CMK (cell line): Measurements from ENCODE around the gene LMO3.

Experiments used
- DNase-seq: peaks from one replicate; pipeline ENCODE4 v3.0.0-alpha.2; 2010; ENCODE audit warnings: low read depth

LMO3 gene

DNA sequence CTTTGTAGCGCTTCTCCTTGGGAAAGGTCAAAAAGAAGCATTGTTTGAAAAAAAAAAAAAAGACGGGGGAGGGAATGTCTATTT is at the start of gene LMO3:
LMO3 (minus strand) TSS at position 46 of the 84 bp plus-strand sequence. CDS start 5,302 bp downstream, outside the sequence.
- no peak for DNase-seq

GRCh38 chr12:16636435-16637055 is 30.6 kb upstream of the LMO3 start:
- no peak for DNase-seq

DNA sequence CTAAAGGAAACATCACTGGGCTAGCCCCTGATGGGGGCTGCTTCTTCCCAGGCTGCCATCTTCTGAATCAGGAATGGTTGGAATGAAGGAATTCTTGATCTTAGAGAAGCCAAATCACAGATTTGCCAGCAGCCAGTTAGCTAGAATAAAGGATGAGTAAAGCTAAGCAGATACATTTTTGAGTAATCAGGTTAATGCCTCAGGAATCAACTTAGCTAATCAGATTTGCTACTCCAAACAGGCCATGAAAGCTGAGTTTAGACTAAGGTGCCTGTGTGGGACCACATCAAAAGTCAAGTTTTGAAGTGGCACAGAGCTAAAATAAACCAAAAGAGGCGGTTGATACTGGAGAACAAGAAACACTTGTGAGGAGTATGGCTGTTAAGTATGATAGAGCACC is 28.8 kb upstream of the LMO3 start:
- DNase-seq, result no peak

- DNase-seq, result no peak
Measured at GRCh38 chr12:16626991-16627390, 21.0 kb upstream of the LMO3 start.

DNA sequence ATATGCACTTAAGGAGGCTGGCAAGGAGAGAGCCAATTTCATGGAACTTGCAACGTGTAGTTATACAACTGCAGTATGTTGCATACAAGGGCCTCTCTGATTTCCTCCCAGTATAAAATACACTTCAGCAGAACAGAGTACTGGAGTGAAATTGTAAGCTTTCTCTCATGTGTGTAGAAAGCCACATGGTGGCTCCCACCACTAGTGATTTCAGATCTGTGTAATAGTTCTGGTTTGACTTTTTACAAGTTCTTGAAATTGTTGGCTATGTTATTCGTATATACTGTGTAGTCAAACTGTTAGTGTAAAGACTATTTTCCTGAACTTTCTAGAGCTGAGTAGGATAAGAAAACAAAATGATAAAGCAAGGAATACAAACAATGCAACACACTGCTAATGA is 16.4 kb upstream of the LMO3 start:
- no peak for DNase-seq

- no peak for DNase-seq
Measured at GRCh38 chr12:16619537-16619936, 13.6 kb upstream of the LMO3 start.

DNA sequence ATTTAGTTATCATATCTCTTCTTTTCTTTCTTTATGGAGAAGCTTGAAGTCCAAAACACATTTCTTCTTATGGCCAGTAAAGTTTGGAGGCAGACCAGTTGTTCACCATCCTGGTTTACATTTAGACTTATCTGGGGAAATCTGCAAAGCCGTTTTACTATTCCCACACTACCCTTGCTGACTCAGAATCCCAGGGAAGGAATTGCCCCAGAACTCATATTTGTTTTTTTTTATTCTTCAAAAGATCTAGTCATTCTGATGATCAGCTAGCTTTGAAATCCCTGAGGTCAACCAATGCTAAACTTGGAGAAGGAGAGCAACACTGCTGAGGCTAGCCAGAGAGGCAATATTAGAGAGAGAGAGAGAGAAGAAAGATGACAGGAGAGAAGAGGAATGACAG is 12.3 kb upstream of the LMO3 start:
- DNase-seq, result no peak

DNA sequence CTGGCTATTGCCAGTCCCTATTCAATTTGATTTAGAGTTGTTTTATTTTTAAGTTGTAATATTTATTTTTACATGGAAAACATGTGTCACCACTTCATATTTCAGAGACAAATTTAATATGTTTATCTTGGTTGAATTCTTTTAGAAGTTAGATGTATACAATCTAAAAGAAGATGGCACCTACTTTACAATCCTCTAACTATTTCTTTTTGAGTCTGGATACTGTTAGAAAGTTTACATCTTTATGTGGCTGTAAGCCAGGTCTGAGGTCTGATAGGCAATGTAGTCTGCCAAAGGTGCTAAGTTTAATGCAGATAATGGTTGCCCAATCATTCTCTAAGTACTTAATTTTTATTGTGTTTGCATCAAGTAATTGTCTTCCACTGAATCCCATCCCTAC is 7.2 kb upstream of the LMO3 start:
- no peak for DNase-seq

- DNase-seq, result no peak
Measured at GRCh38 chr12:16612647-16613046, 6.7 kb upstream of the LMO3 start.

- DNase-seq, result no peak
Measured at GRCh38 chr12:16611146-16611545, 5.2 kb upstream of the LMO3 start.

DNA sequence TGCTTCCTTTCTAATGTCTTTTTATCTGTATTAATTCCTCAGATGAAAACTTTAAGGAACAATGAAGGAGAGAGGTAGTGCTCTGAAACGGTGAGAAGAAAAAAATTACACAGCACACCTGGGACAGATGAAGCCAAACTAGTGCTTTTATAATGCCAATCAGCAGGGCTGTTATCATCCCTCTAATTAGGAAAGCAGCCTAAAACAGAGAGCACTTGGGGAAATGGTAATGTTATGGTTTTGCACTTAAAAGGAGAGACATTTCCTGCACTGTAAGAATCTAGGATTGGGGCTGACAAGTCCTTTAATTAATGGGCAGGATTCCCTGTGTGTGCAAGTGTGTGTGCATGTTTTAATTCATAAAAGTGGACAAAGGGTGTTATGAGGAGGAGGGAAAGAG is 4.8 kb upstream of the LMO3 start:
- no peak for DNase-seq

GRCh38 chr12:16610001-16610585 is 4.1 kb upstream of the LMO3 start:
- no peak for DNase-seq

DNA sequence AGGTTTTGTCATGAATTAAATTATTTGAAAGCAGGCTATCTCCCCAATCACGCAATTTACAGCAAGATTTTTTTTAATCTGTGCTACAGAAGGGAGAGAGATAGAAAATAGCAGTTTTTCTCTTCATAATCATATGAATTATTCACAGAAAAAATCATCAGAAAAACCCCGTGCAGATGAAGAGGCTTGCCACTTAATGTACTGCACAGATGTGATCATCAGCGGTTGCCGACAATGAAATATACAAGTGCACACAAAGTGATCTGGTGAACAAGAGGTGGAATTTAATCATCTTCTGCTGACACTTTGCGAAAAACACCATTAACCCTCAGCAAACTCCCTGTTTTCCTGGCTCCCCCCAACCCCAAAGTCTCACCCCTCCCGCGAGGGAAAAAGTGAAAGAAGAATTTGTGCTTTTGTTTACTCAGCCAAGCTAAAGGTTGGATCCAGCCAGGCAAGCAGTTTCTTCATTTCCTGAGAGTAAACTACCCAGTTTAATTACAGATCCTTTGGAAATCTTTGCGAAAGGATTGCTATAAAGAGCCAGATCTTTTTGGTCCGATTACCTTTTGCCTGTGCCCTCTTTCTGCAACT is 3.1 kb upstream of the LMO3 start:
- DNase-seq, result no peak

DNA sequence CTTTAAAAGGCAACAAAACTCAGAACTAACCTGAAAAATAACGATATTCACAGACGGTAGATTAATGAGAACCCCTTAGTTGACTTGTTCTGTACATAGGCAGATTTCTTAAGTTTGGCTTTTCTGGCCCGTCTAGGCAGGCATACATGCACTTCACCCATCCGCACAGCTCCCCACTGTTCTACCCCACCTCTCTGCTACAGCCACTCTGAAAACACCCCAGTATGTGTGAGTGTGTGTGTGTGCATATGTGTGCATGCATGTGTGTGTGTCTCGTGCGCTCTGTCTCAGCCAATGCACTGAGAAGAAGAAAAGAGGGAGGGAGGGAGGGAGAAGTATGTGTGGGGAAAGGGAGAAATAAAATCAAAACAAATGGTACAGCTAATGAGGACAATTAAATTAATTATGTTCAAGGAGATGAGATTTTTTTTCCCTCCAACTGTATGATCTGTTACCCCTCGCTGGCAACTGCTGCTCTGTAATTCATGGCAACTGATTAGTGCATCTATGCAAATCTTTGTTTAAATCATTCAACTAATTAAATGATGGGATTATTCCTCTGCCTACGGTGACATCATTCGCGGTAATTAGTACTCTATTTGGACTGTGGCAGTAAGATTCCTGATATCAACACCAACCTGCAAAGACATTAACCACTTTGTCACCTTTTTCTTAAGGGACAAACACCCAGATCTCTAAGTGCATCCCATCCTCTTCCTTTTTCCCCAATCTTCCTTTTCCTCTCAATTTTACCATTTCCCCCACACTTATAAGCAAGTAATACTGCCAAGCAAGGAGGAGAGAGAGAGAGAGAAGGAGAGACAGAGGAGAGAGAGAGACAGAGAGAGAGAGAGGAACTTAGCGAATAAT is 2.2 kb upstream of the LMO3 start:
- no peak for DNase-seq

DNA sequence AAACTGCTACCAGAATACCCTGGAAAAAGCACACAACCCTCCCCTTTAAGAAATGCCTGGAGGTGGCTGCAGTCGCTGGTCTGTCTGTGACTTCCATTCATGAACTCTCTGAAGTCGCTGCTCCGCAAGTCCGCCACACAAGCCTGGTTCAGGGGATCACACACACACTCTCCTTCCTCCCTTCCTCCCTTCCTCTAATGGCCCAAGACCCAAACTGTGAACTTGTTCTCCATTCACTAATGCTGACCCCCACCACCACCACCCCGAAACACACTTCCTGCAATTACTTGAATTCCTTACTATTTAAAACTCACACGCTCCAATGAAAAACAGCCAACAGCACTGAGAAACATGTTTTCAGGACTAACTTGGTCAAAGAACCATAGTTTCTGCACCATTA is 1.0 kb upstream of the LMO3 start:
- no peak for DNase-seq

- DNase-seq, result no peak
Measured at GRCh38 chr12:16606201-16606849, 363 bp upstream of the LMO3 start.

DNA sequence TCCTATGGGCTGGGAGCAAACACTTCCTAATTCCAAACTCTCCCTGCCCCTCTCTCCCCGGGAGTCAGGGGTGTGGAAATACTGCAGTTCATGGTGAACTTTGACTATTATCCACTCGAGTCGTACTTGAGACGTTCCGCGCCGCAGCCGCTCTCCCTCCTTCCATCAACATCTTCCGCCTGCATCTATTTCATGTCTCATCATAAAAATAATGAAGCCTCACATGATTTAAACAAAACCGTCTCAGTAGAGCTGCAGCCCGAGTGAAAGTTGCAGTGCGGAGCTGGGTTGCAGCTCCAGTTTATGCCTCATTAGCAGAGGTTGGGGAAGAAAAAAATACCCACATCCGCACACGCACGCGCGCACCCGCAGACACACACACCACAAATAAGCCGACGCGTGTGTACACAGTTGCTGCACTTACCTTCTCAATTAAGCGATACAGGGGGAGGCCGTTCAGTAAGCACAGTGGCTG is 283 bp downstream of the LMO3 start:
- no peak for DNase-seq

DNA sequence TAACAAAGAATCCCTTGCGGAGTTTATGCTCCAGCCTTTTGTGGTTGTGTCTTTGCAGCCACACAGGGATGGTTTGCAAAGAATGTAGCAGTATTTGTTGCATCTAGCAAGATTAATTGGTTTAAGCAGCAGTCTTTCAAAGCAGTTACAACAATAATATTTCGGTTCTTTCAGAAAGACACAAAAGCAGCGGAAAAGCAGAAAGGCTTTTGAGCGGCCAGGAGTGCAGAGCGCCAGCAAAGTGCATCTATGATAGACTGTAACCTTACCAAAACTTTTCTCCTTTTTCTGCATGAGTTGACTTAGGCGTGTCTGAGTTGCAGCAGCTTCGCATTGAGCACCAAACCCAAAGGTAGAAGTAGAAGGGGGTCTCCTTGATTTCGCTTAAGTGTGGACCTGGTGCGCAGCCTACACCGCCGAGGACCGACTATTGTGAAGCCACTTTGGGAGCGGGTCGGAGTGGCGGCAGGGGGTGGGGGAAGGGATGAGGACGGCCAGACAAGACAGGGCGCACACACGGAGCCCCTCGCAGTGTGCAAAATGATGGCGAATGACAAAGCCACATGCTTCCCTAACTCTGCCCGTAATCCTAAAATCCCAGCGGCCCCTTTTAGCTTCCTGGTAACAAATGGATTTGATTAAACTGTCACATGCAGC is 1.2 kb downstream of the LMO3 start:
- DNase-seq, result no peak

DNA sequence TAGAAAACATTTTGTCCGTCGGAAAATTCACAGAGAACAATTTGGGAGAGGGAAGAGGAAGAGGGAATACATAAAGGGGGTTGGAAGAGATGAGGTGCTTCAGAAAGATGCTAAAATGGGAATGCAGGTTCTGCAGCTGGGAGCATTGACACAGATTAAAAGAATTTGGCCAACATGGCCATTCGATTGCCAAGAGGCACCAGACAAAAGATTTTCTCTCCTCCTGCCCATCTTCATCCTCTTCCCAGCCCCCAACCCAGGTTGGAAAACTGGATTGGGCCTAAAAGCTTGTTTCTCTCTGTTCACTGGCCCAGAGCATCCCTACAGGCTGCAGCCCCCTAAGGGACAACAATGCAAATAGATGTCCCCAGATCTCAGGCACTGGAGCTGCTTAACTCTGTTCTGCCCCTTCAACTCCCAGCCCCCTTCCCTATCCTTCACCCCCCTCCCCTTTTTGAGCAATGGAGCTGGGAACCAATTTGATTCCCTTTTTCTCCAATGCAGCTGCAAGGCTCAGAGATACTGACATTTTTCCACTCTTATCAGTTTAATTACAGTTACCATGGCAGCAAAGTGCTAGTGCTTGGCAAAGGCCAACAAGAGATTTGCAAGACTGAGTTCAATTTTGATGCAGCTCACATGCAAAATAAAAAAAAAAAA is 1.9 kb downstream of the LMO3 start:
- no peak for DNase-seq

GRCh38 chr12:16603260-16603915 is 2.6 kb downstream of the LMO3 start:
- no peak for DNase-seq

- DNase-seq, result no peak
Measured at GRCh38 chr12:16602412-16602811, 3.5 kb downstream of the LMO3 start.
